Mesenteric fat pad (tissue), 1 donor: ENCODE results near the gene TMEM175. TPM values are rescaled to one million over a fixed set of nuclear protein-coding genes. Genes with fewer than 3 reads are reported as not detected.
A peak's percentile ranks its signal among the peaks of the same experiment; 100 is the strongest.
"Not testable (repeated sequence)": the region's sequence is repeated elsewhere in the genome, so short reads cannot be mapped to it uniquely, and the experiment has no call there.

Experiments
- DNase-seq: peaks from one replicate; pipeline ENCODE4 v3.0.0-alpha.2; 2020; ENCODE audit warnings: low spot score
- total RNA-seq: library from RNA; stranded (reverse); fragmentation: NEBNext Ultra II Directional; extraction: Animal tissue kit (Norgen Biotek cat#: 25700); gene quantifications from one replicate; pipeline ENCODE4 v1.2.1, GENCODE V29; 2021
- donor health status: DM: yes; HTN: yes; CAD: no.

TMEM175 gene
- total RNA-seq, 1 donor from 2014 or later = 27.7 TPM

DNA sequence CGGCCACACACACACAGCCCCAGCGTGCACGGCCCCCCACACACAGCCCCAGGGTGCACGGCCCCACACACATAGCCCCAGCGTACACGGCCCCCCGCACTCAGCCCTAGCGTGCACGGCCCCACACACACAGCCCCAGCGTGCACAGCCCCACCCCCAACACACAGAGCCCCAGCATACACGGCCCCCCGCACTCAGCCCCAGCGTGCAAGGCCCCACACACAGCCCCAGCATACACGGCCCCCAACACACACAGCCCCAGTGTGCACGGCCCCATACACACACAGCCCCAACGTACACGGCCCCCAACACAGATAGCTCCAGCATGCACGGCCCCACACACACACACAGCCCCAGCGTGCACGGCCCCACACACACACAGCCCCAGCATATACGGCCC lies 17.7 kb upstream of the TMEM175 start:
- DNase-seq = peak; percentile 12

DNA sequence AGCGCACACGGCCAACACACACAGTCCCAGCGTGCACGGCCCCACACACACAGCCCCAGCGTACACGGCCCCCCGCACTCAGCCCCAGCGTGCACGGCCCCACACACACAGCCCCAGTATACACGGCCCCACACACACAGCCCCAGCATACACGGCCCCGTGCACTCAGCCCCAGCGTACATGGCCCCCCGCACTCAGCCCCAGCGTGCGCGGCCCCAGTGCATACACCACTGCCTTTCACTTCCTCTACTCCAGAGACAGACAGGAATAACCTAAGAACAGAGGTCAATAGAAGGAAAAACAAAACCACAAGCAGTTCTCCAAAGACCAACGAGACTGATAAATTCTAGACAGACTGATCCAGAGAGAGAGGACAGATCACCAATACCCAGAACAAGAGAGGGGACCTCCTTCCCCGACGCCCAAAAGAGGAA lies 17.2 kb upstream of the TMEM175 start:
- peak; percentile 30 for DNase-seq

DNA sequence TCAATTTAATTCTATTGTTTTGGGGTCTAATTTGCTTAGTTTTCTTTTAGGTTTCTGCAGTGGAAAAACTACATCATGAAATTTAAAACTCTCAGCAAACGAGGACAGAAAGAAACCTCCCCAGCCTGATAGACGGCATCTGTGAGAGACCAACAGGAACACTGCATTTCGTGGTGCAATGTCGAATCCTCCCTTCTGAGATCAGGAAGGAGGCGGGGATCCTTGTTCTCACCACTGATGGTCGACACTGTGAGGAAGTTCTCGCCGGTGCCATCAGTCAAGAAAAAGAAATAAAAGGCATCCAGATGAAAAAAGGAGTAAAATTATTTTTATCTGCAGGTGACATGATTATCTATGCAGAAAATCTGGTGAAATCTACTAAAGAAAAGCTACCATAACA lies 16.7 kb upstream of the TMEM175 start:
- peak; percentile 12 for DNase-seq

DNA sequence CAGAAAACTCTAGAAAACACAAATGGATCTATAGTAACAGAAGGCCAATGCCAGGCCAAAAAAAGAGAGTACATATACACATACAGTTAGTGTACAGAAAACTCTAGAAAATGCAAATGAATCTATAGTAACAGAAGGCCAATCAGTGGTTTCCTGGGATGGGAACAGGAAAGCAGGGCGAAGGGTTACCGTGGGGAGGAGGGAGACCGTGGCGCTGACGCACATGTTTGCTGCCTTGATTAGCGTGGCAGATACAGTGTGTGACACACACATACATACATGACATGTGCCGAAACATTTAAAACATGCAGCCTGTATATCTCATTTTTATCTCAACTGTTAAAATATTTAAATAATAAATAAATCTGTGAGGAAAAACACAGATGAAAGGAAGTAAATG lies 14.8 kb upstream of the TMEM175 start:
- peak; percentile 24 for DNase-seq

DNA sequence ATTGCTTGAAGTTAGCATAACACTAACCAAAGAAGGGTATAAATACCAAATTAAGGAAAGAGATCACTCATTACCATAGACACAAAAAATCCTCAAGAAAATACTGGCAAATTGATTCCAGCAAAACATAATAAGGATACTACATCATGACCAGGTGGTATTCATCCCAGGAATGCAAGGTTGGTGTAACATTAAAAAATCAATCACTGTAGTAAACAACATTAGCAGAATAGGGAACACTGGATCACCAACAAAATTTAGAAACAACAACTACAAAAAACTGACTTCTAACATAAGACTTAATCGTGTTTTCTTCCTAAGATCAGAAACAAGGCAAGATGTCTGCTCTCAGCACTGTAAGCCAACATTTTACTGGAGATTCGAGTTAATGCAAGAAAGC lies 14.3 kb upstream of the TMEM175 start:
- no peak for DNase-seq

DNA sequence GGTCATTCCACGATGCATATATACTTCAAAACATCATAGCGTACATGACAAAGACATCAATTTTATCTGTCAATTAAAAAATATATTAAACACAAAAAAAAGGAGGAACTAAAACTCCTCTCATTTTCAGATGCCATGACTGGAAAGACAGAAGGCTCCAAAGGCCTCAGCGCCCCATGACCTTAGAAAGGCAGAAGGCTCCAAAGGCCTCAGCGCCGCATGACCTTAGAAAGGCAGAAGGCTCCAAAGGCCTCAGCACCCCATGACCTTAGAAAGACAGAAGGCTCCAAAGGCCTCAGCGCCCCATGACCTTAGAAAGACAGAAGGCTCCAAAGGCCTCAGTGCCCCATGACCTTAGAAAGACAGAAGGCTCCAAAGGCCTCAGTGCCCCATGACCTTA lies 13.7 kb upstream of the TMEM175 start:
- DNase-seq = peak; percentile 28

DNA sequence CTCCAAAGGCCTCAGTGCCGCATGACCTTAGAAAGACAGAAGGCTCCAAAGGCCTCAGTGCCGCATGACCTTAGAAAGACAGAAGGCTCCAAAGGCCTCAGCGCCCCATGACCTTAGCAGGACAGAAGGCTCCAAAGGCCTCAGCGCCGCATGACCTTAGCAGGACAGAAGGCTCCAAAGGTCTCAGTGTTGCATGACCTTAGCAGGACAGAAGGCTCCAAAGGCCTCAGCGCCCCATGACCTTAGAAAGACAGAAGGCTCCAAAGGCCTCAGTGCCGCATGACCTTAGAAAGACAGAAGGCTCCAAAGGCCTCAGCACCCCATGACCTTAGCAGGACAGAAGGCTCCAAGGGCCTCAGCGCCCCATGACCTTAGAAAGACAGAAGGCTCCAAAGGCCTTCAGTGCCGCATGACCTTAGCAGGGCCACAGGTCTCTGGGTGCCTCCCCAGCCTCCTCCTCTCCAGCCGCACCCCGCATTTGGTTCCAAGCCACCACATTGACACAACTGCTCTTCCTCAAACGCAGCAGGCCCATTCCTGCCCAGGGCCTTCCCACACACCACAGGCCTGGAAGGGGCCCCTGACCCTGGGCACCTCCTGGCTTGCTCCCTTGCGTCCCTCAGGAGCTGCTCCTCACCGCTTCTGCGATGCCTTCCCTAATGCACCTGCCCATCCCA lies 13.1 kb upstream of the TMEM175 start:
- DNase-seq = peak; percentile 55

DNA sequence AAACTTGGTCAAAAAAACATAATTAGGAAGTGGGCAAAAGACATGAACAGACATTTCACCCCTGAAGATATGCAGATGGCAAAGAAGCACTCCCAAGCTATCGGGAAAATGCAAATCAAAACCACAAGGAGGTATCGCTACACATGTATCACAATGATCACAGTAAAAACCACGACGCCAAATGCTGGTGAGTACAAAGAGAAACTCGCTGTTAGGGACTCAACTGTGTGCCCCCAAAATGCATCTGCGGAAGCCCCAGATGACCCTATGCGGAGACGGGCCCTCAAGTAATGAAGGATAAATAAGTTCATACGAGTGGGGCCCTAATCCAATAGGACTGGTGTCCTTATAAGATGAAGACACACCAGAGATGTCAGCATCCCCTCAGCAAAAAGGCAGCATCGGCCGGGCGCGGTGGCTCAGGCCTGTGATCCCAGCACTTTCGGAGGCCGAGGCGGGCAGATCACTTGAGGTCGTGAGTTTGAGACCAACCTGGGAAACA lies 10.4 kb upstream of the TMEM175 start:
- DNase-seq = peak; percentile 83

DNA sequence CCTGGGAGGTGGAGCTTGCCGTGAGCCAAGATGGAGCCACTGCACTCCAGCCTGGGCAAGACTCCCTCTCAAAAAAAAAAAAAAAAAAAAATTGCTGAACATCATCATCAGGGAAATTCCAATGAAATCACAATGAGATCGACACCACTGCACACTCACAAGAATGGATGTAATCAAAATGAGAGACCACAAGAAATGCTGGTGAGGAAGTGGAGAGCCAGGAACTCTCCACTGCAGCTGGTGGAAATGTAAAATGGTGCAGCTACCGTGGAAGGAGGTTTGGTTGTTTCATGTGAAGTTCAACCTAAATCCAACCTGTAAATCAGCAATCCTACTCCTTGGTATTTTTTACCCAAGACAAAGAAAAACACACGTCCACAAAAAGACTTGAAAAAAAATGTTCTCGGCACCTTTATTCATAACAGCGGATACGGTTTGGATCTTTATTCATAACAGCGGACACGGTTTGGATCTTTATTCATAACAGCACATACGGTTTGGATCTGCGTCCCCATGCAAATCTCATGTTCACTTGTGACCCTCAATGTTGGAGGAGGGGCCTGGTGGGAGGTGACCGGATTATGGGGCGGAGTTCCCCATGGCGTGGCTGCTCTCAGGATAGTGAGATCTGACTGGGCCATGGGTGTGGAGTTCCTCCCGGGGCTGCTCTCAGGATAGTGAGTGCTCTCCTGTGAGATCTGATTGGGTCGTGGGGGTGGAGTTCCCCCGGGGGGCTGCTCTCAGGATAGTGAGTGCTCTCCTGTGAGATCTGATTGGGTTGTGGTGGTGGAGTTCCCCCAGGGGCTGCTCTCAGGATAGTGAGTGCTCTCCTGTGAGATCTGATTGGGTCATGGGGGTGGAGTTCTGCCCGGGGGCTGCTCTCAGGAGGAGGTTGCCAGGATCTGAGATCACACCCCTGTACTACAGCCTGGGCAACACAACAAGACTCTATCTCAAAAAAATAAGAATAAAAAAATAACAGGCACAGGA lies 7.9 kb upstream of the TMEM175 start:
- peak; percentile 73 for DNase-seq

DNA sequence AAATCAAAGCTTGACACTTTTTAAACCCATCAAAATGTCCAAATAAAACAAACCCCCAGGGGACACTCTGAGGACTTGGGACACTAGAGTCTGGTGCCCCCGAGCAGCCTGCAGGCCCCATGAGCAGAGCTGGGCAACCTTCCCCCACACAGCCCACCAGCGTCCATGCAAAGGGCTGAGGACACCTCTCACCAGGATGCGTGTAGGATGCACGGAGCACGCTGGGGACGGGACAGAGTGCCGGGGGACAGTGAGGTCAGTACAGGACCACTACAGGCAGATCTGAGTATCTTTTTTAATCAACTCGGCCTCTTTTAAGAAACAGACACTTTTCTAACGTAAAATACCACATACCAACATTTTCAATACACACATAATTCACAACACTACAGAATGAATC lies 7.1 kb upstream of the TMEM175 start:
- peak; percentile 57 for DNase-seq

DNA sequence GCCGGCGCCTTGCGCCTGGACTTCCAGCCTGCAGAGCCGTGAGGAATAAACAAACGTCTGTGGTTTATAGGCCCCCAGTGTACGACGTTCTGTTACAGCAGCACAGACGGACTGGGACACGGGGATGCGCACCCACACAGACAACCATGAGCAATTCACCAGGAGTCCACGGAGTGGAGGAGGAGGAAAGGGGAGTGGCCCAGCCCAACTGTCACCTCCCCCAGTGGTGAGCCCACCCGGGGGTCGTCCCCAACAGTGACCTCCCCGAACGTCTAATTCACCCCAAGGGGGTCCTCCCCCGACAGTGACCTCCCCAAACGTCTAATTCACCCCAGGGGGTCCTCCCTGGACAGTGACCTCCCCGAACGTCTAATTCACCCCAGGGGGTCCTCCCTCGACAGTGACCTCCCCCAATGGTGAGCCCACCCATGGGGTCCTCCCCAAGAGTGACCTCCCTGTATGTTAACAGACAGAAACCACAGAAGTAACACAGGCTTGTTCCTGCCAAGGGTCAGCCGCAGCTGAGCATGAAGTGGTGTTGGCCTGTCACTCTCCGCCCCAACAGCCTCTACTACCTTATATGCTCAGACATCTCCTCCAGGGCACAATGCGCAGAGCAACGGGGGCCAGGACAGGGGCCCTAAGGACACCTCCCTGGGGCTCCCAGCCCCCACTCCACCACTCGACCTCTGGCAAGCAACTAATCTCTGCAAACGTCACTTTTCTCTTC lies 6.3 kb upstream of the TMEM175 start:
- peak; percentile 55 for DNase-seq

DNA sequence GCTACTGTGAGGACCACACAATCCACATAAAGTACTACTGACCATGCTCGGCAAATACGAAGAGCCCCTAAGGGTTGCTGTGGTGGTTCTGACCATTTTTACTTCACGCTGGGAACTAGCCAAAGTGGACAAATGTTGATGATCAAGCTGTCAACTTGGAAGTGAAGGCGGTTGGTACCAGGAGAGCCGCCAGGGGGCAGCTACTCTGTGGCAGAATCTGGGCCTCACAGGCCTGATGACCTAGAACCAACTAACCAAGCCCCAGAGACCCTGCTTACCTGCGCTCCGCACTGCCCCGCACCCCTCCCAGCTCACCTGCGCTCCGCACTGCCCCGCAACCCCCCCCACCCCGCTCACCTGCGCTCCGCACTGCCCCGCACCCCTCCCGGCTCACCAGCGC lies 5.7 kb upstream of the TMEM175 start:
- DNase-seq = peak; percentile 51

DNA sequence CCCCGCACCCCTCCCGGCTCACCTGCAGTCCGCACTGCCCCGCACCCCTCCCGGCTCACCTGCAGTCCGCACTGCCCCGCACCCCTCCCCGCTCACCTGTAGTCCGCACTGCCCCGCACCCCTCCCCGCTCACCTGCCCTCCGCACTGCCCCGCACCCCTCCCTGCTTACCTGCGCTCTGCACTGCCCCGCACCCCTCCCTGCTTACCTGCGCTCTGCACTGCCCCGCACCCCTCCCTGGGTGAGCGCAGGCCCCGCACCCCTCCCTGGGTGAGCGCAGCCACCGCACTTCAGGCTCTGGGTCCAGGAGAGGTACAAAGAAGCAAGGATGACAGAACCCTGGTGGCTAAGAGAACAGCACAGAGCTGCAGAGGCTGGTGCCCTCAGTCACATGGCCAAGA lies 4.7 kb upstream of the TMEM175 start:
- peak; percentile 78 for DNase-seq

DNA sequence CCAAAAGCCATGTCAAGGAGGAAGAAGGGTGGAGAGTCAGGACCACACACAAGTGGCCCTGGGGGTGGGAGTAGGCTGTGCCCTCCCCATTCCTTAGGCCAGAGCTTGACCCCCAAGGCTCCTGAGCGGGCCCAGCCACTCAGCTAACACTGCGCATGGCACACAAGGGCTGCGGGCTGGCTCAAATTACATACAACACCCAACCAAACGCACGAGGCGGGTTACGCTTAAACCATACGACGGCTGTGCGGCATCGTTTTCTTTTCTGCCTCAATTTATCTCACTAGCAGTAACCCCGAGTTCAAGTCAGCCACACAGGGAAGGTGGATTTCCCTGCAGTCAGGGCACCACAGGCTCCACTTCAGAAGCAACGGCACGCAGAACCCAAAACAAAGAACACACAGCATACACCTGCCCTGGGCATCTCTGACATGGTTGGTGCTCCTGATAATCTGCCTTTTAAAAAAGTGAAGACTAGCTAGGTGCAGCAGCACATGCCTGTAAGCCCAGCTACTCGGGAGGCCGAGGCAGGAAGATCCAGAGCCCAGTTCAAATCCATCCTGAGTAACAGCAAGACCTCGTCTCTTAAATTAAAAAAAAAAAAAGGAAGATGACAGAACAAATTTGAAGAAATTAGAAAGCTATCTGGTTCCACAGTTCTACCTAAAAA lies 3.0 kb upstream of the TMEM175 start:
- peak; percentile 71 for DNase-seq

DNA sequence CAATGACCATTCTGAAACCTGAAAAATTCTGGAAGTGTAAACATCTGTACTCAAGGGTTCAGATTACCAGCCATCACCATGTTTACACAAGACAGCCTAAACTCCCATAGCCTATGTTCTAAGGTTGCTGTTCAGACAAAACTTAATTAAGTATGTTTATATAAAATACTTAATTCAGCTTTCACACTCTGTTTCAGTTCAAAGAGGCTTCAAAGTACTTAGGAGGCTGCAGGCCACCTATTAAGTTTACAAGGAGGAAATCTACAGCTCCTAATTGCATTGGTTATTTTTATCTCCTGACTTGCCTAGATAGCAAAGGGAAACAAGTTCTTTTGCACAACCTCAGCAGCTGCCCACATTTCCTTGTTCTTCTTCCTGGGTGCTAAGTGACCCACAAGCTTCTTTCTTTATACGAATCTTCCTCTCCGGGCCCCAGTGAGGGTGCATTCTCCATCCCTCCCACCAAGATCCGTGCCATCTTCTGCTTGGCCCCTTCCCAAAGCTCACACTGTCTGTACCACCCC lies 2.2 kb upstream of the TMEM175 start:
- DNase-seq = peak; percentile 20

DNA sequence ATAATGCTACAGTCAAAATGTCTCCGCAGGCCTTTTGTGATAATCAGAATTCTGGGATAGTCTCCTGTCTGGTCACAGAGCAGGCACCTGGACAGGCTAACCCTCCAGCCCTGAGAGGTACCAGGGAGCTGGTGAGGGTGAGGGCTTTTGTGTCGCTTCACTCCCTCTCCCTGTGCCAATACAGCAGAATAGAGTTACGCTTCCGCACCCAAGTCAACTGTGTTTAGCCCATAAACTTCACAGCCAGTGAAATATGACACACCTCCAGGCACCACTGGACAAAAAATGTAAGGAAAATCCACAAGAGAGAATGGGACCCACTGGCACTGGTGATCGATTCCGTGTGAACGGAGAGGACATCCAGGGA lies 1.4 kb upstream of the TMEM175 start:
- peak; percentile 20 for DNase-seq

DNA sequence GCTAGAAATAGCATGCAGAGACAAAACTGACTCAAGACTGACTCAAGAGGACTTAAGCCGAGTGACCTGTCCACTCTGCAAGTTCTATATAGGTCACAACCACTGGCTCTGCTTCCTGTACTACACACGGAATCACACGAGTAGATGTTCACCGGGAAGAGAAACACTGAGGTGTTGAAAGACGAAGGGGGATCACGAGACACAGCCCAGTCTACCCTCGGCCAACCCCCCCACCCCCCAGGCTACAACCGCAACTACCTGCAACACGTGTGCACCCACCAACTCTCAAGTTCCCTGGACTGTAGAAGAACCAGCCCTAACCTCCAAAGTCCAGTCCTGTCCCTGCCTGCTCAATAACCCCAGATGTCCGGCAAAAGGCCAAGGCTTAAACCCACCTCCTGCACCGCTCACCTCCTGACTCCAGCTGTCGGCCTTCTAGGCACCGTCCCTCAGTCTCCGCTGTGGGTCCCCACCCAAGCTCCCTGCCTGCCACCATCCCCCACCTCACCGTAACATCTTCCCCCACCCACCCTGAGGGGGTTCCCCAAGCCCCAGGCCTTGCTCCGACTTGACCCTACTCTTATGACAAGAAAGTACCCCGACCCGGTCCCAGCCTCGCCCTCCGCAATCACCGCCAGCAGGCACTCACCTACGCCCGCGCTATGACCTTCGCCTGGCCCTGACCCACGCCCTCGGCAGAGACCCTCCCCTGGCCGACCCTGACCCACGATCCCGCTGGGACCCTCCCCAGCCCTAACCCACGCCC lies 883 bp upstream of the TMEM175 start:
- peak; percentile 89 for DNase-seq

DNA sequence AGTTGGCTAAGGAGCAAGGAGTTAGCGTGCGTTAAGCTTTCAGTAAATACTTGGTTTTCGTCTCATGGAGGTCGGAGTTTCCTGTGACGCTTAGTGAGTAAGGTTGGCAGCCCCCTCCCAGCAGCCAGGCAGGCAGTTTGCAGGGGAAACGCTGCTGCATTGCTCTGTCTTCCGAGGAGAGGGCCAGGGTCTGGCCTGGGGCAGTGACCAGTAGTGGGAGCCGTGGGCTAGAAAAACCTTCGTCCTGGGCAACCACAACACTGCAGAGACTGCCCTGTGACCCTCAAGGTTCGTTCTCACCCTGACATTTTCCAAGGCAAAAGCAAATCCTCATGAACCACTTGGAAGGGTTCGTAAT lies 432 bp downstream of the TMEM175 start:
- peak; percentile 74 for DNase-seq

DNA sequence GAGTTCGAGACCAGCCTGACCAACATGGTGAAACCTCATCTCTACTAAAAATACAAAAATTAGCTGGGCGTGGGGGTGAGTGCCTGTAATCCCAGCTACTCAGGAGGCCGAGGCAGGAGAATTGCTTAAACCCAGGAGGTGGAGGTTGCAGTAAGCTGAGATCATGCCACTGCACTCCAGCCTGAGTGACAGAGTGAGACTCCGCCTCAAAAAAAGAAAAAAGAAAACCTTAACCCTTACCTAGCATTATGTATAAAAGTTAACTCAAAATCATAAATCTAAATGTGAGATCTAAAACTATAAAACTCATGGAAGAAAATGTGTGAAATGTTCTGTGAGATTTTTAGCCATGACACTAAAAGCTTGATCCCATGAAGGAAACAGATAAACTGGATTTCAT lies 7.2 kb downstream of the TMEM175 start:
- not testable (repeated sequence) for DNase-seq
